BJ (cell line): ENCODE results near the gene CTLA4. TPM values are rescaled to one million over a fixed set of nuclear protein-coding genes. Genes with fewer than 3 reads are reported as not detected.

Experiments
- CTCF ChIA-PET: fragments of 350-600 bp; formaldehyde crosslinking; extraction: SDS; loops from one replicate; lab custom pipeline; 2021; ENCODE audit warnings: antibody characterized with exemption, inconsistent platforms; lab: Yijun Ruan, JAX
- POLR2A ChIA-PET: fragments of 300-600 bp; sonication (Branson Sonifier 250); formaldehyde crosslinking; extraction: SDS; loops from one replicate; lab custom pipeline; 2021; ENCODE audit warnings: antibody characterized with exemption; lab: Charles Lee
- DNase-seq: peaks from one replicate; pipeline ENCODE4 v3.0.0-alpha.2; 2011; ENCODE audit warnings: low read depth
- H3K27me3 ChIP-seq: 2 replicates; pipeline ENCODE4 v1.6.0; 2011; ENCODE audit warnings: low read length; ENCODE audit not compliant: control insufficient read depth, insufficient read depth
- H3K36me3 ChIP-seq: 2 replicates; pipeline ENCODE4 v1.5.1; 2011; ENCODE audit warnings: low read length; ENCODE audit not compliant: control insufficient read depth, insufficient read depth
- H3K4me3 ChIP-seq: 2 replicates; pipeline ENCODE4 v1.5.1; 2011; ENCODE audit warnings: low read depth, mild to moderate bottlenecking, control low read depth, low read length
- polyA plus RNA-seq: library from polyadenylated mRNA; depleted of rRNA; stranded (reverse); fragments of >200 nt; gene quantifications from 2 replicates; pipeline ENCODE4 v1.2.3, GENCODE V29; 2011; rRNA removed
- TF ChIP-seq, protein P1 (sequence below): IDR thresholded peaks from 2 replicates; pipeline ENCODE4 v1.5.1; 2011; ENCODE audit warnings: low read depth, mild to moderate bottlenecking, control low read depth, inconsistent platforms, low read length, moderate library complexity; ENCODE audit not compliant: insufficient read depth

CTLA4 gene
- polyA plus RNA-seq, 1 experiment, result not detected

GRCh38 chr2:203918264-203918663 is 50.7 kb downstream of the CTLA4 start:
- Histone ChIP-seq H3K27me3 (0 out of 2 replicates have a peak, but pooled peaks cover 2% of the 10 kb centered on the region), H3K36me3 (no peaks in the 10 kb centered on the region), H3K4me3 (no peak overlapping the region)
- ChIA-PET CTCF (interaction anchor here (1.7 kb wide), 1 partner anchor 8 kb away, joined by 8 read pairs; no protein-coding TSS in a partner anchor), POLR2A (no interaction called here)
- DNase-seq, result no peak
- TF ChIP-seq, protein P1, sequence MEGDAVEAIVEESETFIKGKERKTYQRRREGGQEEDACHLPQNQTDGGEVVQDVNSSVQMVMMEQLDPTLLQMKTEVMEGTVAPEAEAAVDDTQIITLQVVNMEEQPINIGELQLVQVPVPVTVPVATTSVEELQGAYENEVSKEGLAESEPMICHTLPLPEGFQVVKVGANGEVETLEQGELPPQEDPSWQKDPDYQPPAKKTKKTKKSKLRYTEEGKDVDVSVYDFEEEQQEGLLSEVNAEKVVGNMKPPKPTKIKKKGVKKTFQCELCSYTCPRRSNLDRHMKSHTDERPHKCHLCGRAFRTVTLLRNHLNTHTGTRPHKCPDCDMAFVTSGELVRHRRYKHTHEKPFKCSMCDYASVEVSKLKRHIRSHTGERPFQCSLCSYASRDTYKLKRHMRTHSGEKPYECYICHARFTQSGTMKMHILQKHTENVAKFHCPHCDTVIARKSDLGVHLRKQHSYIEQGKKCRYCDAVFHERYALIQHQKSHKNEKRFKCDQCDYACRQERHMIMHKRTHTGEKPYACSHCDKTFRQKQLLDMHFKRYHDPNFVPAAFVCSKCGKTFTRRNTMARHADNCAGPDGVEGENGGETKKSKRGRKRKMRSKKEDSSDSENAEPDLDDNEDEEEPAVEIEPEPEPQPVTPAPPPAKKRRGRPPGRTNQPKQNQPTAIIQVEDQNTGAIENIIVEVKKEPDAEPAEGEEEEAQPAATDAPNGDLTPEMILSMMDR, result no peak

DNA sequence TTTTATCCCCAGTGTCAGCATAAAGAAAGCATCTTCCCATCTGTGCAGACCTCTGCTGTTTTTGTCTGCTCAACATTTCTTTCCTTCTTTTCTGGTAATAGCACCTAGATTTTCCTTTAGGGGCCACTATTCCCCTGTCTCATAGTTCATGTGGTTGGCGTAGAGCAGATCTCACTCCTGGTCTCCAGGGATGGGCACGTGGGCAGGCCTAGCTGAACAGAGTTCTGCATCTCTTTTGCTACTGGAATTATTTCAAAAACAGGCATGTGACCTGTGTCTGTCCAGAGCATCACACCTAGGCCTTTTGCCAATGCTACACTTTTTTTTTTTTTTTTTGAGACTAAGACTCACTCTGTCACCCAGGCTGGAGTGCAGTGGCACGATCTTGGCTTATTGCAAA is 51.3 kb downstream of the CTLA4 start:
- POLR2A ChIA-PET, result no interaction called here
- TF ChIP-seq, protein P1, result no peak
- DNase-seq, result no peak

More for the DNA sequence above, 51.3 kb downstream of the CTLA4 start:
- CTCF ChIA-PET, result interaction anchor here (1.7 kb wide), 1 partner anchor 9 kb away, joined by 8 read pairs; no protein-coding TSS in a partner anchor
- 0 out of 2 replicates have a peak, but pooled peaks cover 2% of the 10 kb centered on the region for H3K27me3 ChIP-seq
- no peaks in the 10 kb centered on the region for H3K36me3 ChIP-seq
- H3K4me3 ChIP-seq, result no peak overlapping the region

Other genes with a start within 250 kb of the CTLA4 start
- not detected in 2 replicates for gene CD28, start 161.1 kb upstream of the CTLA4 start, polyA plus RNA-seq
- not detected in 2 replicates for gene ICOS, start 69.0 kb downstream of the CTLA4 start, polyA plus RNA-seq